Left ventricle myocardium inferior (tissue), 1 donor: Measurements from ENCODE around the gene ZXDC. TPM values are rescaled to one million over a fixed set of nuclear protein-coding genes. Genes with fewer than 3 reads are reported as not detected.

Source experiments
- DNase-seq: peaks from one replicate; pipeline ENCODE4 v3.0.0-alpha.2; 2020
- H3K27ac ChIP-seq: fragments of 200-600 bp; replicated peaks from 2 replicates; pipeline ENCODE4 v1.8.0; 2021
- H3K27me3 ChIP-seq: fragments of 200-600 bp; 2 replicates; pipeline ENCODE4 v1.8.0; 2021; ENCODE audit warnings: low read depth
- H3K36me3 ChIP-seq: fragments of 200-600 bp; 2 replicates; pipeline ENCODE4 v1.8.0; 2021
- H3K4me1 ChIP-seq: fragments of 200-600 bp; 2 replicates; pipeline ENCODE4 v1.8.0; 2021
- H3K4me3 ChIP-seq: fragments of 200-600 bp; 2 replicates; pipeline ENCODE4 v1.8.0; 2021; ENCODE audit warnings: mild to moderate bottlenecking, moderate library complexity
- H3K9me3 ChIP-seq: fragments of 200-600 bp; replicated peaks from 2 replicates; pipeline ENCODE4 v1.8.0; 2021
- intact Hi-C: fragments of 100-400 bp; cut with micrococcal nuclease; formaldehyde crosslinking; loops from one replicate; pipeline ENCODE4 v1.11.0; 2022
- total RNA-seq: library from RNA; stranded (reverse); fragmentation: NEBNext Ultra II Directional; extraction: Animal tissue kit (Norgen Biotek cat#: 25700); gene quantifications from one replicate; pipeline ENCODE4 v1.2.1, GENCODE V29; 2021
- TF ChIP-seq, protein P1 (sequence below): fragments of 200-600 bp; IDR thresholded peaks from 2 replicates; pipeline ENCODE4 v1.8.0; 2021; ENCODE audit warnings: antibody characterized with exemption, mild to moderate bottlenecking, borderline replicate concordance
- donor health status: DM: no; HTN: yes; CAD: no; lungs with severe emphysema.

Gene ZXDC
- total RNA-seq, 1 donor from 2014 or later = 15.6 TPM

DNA sequence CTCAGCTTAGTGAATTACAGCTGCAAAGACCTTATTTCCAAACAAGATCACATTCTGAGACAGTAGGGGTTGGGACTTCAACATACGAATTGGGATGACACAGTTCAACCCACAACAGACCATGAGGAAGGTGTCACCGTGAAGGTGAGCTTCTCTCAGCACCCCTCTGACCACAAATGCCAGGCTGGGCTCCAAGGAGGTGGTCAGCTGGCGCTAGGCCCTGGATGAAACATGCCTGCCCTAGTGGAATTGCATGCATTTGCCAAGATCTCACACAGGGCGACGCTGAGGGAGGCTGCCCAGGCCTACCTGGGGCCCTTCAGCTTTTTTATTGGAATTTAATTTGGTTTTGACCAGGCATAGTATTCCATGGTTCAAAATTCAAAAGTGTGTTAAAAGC is 79.2 kb downstream of the ZXDC start:
- TF ChIP-seq, protein P1, sequence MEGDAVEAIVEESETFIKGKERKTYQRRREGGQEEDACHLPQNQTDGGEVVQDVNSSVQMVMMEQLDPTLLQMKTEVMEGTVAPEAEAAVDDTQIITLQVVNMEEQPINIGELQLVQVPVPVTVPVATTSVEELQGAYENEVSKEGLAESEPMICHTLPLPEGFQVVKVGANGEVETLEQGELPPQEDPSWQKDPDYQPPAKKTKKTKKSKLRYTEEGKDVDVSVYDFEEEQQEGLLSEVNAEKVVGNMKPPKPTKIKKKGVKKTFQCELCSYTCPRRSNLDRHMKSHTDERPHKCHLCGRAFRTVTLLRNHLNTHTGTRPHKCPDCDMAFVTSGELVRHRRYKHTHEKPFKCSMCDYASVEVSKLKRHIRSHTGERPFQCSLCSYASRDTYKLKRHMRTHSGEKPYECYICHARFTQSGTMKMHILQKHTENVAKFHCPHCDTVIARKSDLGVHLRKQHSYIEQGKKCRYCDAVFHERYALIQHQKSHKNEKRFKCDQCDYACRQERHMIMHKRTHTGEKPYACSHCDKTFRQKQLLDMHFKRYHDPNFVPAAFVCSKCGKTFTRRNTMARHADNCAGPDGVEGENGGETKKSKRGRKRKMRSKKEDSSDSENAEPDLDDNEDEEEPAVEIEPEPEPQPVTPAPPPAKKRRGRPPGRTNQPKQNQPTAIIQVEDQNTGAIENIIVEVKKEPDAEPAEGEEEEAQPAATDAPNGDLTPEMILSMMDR = no peak
- Histone ChIP-seq H3K36me3 (no peaks in the 10 kb centered on the region), H3K9me3 (no peaks in the 10 kb centered on the region), H3K4me3 (no peak overlapping the region), H3K27ac (no peak overlapping the region), H3K27me3 (peaks cover 34% of the 10 kb centered on the region), H3K4me1 (peaks cover 9% of the 10 kb centered on the region)
- no peak for DNase-seq
- intact Hi-C loops = loop anchor here (10.0 kb wide), 1 partner anchor 262 kb away; no protein-coding TSS in a partner anchor

DNA sequence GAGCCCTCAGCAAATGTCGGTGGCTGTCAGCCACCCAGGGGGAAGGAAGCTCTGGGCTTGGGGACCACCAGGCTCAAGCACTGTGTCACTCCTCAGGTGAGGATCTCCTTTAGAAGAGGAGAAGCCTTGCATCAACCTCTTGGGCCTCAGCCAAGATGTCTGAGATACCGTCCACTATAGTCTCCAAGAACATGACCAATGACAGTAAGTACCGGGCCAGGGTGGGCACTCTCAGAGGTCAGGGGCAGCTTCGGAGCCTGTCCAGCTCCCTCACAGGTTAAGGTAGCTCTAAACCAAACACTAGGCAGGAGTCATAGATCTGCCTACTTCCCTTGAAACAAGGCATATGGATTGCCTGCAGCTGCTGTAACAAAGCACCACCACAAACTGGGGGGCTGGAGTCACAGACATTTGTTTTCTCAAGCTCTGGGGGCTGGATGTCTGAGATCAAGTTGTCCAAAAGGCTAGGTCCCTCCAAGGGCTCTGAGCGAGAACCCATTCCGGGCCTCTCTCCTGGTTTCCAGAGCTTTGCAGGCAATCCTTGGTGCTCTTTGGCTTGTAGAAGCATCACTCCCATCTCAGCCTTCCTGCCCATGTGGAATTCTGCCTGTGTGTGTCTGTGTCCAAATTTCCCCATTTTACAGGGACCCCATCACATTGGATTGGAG is 79.7 kb downstream of the ZXDC start:
- H3K4me3 ChIP-seq = no peak overlapping the region
- H3K9me3 ChIP-seq = no peaks in the 10 kb centered on the region
- H3K27me3 ChIP-seq = peaks cover 34% of the 10 kb centered on the region
- H3K27ac ChIP-seq = no peak overlapping the region
- peaks cover 9% of the 10 kb centered on the region for H3K4me1 ChIP-seq
- no peaks in the 10 kb centered on the region for H3K36me3 ChIP-seq
- intact Hi-C loops = loop anchor here (10.0 kb wide), 1 partner anchor 261 kb away; no protein-coding TSS in a partner anchor
- DNase-seq = no peak
- TF ChIP-seq, protein P1 = no peak

DNA sequence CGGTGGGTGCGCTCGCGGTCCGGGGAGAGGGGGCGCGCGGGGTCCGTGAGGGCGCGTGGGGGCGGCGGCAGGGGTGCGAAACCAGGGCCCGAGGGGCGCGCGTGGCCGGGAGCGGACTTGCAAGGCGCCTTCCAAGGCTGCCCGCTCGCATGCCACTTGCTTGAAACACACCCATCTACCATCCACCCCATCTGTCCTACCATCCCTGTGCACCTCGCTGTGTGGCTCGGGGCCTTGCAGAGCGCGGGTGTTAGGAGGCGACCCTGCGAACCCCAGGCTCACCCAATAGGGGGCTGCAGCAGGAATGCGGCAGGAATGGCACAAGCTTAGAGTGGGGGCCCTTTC is 80.7 kb downstream of the ZXDC start:
- TF ChIP-seq, protein P1 = no peak
- peaks cover 34% of the 10 kb centered on the region for H3K27me3 ChIP-seq
- H3K9me3 ChIP-seq = no peaks in the 10 kb centered on the region
- H3K27ac ChIP-seq = no peak overlapping the region
- H3K36me3 ChIP-seq = no peaks in the 10 kb centered on the region
- DNase-seq = no peak
- H3K4me1 ChIP-seq = peaks cover 9% of the 10 kb centered on the region
- H3K4me3 ChIP-seq = peak overlapping the region; percentile 57
- intact Hi-C loops = loop anchor here (10.0 kb wide), 1 partner anchor 260 kb away; no protein-coding TSS in a partner anchor

DNA sequence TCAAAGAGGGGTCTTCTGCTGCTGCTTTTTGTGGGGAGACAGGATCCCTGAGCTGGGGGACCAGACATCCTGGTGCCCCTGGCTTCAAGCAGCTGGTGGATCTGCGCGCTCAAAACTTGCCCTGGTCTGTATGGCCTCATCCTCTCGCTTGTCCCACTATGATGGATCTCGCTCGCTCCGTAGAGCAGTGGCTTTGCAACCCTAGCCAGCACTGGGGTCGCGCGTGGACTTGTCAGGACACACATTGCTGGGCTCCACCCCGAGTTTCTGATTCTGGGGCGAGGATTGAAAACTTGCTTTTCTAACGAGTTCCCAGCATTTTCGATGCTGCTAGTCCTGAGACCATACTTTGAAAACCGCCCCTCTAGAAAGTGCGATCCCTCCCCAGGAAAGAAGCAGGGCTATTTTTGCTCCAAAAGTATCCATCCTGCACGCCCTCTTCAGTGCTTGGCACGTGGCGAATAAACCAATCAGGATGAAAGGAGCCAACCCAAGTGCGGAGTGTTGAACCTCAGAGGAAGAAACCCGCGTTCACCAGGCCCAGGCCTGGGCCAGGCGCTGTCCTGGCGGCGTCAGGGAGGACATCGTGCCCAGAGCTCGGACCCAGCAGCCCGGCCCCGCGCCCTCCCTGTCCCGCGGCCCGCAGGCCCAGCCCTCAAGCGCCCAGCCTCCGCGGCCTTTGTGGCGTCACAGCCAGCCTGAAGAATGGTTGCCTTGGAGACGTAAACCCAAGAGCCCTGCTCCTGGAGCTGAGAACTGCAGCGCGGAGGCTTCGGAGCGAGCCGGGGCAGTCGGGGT is 81.3 kb downstream of the ZXDC start, which contains the start of gene CFAP100:
TSS of gene CFAP100 (plus strand) at position 731 of the 798 bp plus-strand sequence. CDS start 1,092 bp downstream, outside the sequence.
- Histone ChIP-seq H3K9me3 (no peaks in the 10 kb centered on the region), H3K4me3 (peak within 1 kb of the TSS; percentile 57), H3K36me3 (no peaks in the 10 kb centered on the region), H3K27me3 (peaks cover 40% of the 10 kb centered on the region), H3K4me1 (peaks cover 13% of the 10 kb centered on the region), H3K27ac (no peak within 1 kb of the TSS)
- no peak for DNase-seq
- TF ChIP-seq, protein P1 = no peak
- intact Hi-C loops = loop anchor here (10.0 kb wide), 1 partner anchor 260 kb away; no protein-coding TSS in a partner anchor

DNA sequence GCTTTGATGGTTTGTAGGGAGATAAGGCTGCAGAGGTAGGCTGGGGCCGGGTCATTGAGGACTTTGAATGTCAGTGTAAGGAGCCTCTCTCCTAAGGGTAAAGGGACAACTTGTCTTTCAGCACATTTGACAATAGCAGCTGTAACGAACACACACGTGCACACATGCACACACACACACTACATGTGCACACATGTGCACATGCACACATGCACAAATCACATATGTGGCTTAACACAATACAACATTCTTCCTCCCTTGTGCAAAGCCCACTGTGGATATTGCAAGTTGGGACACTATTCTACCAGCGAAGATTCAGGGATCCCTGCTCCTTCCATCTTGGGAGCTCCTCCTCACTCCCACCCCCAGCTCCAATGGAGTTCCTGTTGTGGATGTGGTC is 82.1 kb downstream of the ZXDC start:
- no peaks in the 10 kb centered on the region for H3K9me3 ChIP-seq
- intact Hi-C loops = loop anchor here (10.0 kb wide), 1 partner anchor 259 kb away; no protein-coding TSS in a partner anchor
- H3K27ac ChIP-seq = no peak overlapping the region
- peaks cover 41% of the 10 kb centered on the region for H3K27me3 ChIP-seq
- TF ChIP-seq, protein P1 = no peak
- H3K4me3 ChIP-seq = no peak overlapping the region
- DNase-seq = no peak
- no peaks in the 10 kb centered on the region for H3K36me3 ChIP-seq
- peaks cover 19% of the 10 kb centered on the region for H3K4me1 ChIP-seq
